Stimulated activated naive CD4-positive, alpha-beta T cell treated with Interleukin-2 at 50 U/mL for 16 hours (primary cell): ENCODE measurements around the gene NPY2R.

Experiments
- DNase-seq: peaks from one replicate; lab custom pipeline; 2025; lab: John Stamatoyannopoulos, UW

The NPY2R gene, protein sequence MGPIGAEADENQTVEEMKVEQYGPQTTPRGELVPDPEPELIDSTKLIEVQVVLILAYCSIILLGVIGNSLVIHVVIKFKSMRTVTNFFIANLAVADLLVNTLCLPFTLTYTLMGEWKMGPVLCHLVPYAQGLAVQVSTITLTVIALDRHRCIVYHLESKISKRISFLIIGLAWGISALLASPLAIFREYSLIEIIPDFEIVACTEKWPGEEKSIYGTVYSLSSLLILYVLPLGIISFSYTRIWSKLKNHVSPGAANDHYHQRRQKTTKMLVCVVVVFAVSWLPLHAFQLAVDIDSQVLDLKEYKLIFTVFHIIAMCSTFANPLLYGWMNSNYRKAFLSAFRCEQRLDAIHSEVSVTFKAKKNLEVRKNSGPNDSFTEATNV

DNA sequence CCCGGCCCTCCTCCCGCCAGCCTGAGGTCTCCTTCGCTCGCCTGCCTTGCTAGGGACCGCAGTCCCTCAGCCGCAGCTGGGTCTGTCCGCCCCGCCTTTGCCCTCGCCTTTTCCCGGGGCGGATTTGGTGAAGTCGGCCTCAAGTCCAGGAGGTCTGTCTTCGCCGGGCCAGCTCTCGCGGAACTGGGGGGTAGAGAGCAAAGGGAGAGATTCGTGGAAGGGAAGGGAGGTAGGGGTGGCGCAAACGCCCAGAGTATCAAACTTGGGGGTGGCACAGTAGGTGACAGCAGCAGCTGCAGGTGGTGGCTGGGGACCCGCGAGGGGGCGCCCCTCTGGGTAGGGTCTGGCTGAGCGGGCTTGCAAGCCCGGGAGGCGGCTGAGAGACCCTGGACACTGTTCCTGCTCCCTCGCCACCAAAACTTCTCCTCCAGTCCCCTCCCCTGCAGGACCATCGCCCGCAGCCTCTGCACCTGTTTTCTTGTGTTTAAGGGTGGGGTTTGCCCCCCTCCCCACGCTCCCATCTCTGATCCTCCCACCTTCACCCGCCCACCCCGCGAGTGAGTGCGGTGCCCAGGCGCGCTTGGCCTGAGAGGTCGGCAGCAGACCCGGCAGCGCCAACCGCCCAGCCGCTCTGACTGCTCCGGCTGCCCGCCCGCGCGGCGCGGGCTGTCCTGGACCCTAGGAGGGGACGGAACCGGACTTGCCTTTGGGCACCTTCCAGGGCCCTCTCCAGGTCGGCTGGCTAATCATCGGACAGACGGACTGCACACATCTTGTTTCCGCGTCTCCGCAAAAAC is at the start of gene NPY2R:
Gene NPY2R, plus strand, starts transcription at position 379 of the 797 bp plus-strand sequence. CDS start 5,304 bp downstream, outside the sequence.
- no peak for DNase-seq

DNA sequence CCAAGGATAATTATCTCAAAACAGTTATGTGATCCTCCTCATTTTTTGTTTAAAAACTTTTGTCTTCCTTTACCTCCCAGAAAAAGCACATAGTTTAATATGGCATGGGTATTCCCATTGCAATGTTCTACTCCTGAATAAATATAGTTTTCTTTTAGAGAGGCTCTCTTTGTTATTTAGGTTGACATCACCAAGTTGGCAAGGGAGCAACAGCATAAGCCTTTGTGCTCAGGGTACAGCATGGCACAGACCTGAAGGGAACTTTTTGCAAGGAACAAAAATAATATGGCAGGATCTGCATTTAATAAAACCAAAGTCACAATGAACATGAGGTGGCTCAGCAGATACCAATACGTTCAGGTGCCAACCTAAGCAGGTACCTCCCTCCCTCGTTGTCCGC is 47.1 kb upstream of the NPY2R start:
- DNase-seq, result no peak

DNA sequence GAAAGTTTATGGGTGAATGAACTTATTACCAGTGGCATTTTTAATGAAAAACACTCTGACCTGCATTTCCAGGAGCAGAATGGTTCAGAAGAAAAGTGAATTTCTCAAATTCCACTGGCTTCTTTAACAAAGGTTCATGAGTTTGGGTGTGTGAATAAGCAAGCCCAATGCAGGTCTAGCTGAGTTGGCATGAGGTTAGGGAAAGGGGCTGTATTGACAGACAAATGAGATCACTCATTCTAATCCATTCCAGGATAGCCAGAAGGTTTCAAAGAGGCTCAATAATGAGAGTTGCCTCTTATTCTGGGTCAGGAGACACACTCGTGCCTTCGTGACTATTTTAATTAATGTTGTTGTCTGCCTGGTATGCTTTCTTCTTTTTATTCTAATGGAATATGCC is 43.7 kb upstream of the NPY2R start:
- no peak for DNase-seq

DNA sequence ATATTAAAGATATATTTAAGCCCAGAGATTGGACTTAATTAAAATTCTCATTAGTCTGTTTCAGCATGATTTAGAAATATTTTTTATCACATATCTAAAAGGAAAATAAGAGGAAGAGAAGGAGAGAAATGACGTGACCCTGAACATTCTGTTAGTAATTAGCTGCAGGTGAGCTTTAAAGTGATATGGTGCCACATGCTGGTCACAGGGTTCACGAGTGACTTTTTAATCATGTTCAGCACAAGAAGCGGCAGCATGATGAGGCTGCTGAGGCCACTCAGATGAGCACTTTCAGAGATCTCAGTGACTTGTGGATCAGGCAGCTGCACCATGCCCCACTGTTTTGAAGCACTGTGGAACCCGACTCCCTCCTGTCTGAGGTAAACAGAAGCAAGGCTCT is 37.9 kb upstream of the NPY2R start:
- no peak for DNase-seq

DNA sequence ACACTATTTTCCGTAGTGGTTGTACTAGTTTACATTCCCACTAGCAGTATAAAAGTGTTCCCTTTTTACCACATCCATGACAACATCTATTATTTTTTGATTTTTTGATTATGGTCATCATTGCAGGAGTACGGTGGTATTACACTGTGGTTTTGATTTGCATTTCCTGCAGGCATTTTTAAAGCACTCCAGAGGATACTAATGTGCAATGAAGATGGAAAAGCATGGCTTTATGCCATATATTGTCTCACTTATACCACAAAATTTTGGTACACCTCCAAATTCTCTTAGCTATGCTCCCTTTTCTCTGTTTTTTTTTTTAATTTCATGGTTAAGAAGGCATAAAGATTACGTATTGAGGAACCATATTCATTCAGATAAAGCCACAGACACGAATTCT is 35.1 kb upstream of the NPY2R start:
- DNase-seq, result no peak

DNA sequence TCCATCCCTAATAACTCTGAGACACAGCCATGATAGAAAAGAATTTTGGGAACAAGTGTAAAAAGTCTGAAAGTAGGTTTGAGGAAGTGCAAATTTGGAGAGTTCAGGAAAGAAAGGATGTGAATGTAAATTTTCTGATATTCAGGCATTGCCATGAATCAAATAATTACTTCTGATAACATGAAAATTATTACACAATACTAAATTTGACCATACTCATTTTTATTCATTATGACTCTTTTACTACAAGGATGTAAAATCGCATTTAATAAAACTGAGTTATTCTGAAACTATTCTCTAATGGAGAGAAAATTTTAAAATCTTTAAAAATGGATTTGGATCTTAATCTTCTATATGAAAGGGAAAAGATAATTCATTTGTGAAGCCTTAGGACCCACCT is 33.8 kb upstream of the NPY2R start:
- no peak for DNase-seq

DNA sequence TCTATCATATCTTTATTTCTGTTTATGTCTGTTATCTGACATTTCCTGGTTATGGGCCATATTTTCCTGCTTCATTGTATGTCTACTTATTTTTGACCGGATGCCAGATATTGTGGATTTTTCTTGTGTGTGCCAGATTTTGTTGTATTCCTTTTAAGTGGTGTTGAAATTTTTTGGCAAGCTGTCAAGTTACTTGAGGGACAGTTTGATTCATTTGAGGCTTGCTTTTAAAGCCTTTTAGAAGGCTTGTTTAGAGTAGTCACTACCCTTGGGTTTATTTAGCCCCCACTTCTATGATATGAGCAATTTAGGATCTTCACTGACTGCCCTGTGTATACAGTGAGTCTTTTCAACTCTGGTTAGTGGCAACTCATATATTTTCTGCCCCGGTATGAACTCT is 29.2 kb upstream of the NPY2R start:
- DNase-seq, result no peak

DNA sequence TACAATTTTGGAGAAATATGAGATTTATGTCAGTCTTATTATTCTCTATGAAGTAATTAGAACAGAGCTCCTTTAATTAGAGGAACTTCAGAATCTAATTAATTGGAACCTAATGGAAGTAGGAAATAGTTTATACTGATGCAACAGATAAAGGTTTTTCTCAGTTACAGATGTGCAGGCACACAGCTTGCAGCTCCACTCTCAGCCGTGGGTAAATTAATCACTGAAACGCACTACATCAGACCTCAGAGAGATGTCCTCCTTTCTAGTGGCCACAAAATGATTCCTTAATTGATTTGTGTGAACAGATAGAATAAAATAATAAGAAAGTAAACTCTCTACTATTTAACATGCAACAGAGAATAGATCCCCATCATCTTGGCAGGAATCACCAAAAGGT is 21.5 kb upstream of the NPY2R start:
- no peak for DNase-seq

DNA sequence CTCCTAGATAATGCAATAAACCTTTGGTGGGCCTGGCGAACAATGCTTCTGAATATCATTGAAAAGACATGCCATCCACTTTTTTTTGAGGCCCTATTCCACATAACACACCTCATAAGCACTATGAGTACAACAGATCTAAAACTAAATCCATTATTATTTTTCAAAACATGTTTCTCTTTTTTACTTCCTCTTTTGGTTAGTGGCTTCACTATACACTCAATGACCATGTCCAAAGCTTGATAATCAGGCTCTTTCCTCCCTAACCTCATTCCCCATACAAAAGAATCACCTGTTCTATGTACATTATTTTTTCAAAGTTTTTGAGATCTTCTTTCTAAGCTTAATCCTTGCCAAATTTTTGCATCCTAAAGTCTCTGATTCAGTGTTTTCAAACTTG is 20.4 kb upstream of the NPY2R start:
- DNase-seq, result no peak

DNA sequence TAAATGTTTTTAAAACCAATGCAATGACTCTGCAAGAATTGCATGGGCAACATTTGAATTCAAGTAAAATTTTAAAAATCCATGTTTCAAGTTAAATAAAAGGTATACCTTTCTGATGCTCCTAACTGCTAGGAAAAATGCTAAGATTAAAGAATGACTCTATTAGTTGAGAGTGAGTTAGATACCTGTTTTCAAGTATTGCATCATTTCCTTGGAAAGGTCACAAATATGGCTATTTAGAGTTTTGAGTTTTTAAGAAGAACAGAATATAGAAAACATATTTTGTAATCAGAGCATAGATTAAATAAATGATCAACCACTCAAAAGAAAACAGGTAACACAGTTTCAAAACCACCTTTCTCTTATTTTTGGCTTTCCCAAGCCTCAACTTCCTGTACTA is 18.3 kb upstream of the NPY2R start:
- no peak for DNase-seq

DNA sequence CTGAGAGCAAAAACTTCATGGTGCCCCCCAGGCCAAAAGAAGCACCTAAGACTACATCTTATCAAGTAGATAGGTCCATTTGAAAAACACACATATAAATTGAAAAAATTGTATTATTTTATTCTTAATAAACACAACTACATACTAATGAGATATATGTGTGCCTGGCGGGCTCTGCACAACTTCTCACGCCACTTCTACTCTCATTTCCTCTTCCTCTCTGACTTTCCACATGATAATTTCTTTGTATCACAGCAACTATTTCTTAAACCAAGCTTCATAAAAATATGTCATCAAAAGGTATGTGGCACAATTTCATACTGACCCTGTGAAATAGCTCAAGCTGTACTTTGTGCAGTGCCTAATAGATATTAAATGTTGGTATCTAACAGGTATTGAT is 10.7 kb upstream of the NPY2R start:
- DNase-seq, result no peak

DNA sequence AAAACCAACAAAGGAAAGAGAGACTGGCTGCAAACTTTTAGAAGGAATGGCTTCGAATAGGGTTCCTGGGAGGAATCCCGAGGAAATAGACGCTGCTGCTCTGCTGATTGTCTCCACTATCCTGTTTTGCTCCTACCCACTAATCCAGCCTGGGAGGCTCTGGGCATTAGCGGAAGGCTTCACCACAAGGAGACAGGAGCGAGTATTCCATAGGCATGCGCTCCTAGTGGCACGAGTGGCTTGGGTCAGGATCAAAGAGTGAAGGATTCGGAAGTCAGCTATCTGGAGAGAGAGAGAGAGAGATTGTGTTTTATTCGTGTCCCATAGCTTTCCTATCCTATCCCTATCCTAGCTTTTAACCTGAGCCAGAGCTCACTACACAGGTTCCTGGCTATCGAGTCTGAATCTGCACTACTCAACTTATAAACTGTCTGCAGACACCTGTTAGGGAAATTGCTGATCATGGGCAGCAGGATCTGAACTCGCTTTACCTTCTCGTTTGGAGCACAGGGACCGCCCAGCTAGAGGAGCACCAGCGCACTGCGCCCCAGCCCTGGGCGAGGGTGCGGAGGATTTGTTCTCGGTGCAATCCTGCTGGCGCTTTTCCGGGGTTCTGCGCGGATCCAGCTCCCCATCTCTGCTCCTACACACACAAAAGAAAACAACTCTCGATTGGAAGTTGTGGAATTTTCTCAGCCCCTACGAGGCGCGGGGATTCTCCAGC is 740 bp upstream of the NPY2R start:
- no peak for DNase-seq

DNA sequence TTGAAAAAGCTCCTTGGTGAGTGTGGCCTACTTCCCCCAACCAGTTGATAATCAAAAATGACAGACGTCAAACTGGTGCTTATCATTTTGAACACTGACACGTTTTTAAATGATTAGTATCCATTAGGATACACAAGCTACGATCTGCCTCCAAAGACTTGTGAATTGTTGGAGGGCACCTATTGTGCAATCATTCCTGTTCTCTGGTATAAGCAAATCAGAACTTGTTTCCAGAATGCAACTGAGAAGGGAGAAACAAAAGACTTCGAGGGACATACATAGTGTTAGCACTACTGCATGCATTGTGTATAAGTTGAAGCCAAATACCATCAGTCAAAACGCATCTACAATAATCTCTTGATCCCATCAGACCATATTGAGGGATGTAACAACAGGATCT is 11.6 kb downstream of the NPY2R start:
- no peak for DNase-seq

DNA sequence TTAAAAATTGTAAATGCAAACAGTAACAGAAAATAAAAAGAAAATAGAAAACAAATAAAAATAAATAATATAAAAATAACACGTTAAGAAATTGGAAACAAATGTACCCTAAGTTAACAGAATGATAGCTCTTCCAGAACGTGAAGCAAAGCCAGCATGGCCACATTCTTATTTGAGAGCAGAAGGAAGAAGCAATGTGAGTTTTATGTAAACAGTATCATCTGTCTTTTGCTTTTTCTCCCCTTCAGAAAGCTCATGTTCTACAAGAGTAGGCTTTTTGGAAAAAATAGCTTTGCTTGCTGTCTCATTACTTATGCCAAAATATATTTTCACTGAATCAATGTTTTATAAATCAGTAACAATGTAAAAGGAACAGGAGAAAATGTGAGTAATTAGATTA is 18.7 kb downstream of the NPY2R start:
- no peak for DNase-seq

DNA sequence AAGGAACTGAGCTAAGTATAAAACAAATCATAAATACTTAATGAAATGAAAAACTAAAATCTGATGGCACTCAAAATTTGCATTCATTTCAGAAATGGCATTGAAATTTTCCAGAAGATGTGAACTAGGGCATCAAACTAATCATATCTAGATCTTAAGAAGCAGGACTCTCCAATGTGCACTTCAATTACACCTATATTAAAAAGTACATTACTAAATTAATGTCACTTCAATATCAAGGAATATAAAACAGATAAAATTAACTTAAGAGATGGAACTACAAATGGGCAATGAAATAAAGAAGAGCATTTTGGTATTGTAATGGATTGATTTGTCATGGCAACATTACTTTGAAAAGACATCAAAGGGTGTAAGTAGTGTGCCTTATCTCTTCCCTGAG is 20.3 kb downstream of the NPY2R start:
- DNase-seq, result no peak

DNA sequence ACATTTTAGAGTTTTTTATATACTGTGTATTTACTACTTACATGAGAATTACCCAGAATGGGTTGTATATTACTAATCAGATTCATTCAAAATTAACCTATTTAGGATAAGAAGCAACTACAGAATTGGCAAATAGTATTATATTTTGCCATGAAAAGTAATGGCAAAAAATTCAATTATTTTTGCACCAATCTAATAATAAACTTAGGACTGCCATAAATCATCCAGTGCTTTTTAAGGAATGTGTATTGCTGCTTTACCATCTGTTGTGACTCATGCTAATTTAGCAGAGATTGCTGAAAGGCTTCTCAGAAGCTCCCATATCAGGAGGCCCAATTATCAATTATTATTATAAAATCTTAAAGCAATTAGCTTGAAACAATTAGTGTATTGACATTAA is 24.0 kb downstream of the NPY2R start:
- DNase-seq, result no peak

DNA sequence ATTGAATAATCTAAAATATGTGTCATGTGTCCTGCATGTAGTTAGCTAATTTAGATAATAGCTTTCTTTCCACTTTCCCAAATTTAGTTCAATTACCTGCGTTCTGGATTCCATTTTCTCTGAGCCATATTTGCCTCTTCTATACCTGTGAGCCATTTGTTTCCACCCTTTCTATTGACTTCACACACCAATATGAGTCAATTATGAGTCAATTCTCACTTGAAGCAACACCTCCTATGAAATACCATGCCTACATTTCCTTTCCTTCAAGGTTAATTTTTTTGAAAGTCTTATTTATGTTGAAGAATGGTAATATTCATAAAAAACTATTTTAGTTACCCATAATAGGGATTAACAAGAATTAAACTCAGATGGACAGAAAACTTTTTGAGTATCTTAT is 25.8 kb downstream of the NPY2R start:
- no peak for DNase-seq

DNA sequence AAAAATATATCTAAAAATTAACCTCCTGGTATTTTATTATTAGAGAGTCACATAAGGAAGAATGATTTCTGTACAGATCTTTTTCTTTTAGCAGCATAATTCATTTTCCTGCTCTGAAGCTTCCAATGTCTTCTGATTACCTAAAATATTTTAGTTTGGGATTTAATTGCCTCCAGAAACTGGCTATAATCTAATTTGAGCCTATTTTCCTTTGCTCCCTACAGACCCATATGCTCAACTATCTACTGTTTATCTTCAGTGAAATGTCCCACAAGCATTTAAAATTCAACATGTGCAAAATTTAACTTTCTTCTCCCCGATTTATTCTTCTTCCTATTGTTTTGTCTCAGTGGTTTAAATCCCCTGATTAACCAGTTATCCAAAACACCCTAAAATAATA is 29.1 kb downstream of the NPY2R start:
- DNase-seq, result no peak

DNA sequence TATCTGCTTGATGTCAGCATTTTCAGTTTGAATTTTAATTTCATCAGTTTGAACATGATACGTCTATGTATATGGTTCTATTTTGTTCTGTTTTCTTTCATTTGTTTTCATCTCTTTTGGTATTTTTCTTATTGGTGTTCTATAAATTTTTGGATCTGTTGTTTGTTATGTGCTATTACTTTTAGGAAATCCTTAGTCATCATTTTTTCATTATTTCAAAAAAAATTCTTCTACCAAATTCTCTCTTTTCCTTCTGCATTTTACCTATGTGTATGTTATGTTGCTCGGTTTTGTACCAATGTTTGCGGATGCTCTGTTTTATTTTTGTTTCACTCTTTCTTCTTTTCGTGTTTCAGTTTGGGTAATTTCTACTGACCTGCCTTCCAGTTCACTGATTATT is 32.8 kb downstream of the NPY2R start:
- no peak for DNase-seq

DNA sequence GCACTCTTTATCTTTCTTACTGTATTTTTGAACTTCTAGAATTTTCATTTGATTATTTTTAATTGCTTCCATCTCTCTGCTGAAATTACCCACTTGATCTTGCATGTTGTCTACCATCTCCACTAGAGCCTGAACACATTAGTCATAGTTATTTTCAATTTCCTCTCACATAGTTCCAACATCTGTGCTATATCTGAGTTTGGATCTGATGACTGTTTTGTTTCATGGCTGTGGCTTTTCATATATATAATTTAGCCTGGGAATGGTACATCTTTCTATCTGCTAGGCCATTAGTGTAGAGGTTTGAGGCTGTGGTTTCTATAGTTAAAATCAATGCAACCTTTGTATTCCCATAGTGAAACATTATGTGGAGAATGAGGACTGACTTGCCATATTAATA is 33.2 kb downstream of the NPY2R start:
- no peak for DNase-seq

DNA sequence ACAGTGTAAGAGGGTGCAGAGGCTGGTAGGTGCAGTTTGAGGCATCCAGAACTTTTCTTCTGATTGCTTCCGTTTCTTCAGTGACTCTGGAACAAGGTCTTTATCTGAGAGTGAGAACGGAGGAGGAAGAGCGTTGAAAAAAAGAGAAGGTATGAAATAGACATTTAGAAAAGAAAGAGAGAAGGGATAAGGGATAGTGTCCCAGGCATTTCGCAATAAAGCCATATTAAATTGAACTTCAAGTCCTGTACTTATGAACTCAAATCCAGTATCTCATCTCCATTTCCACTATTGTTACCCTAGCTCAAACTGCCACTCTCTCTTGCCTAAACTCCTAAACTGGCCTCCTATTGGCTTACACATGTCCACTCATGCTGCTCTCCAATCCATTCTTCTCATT is 36.7 kb downstream of the NPY2R start:
- DNase-seq, result no peak

DNA sequence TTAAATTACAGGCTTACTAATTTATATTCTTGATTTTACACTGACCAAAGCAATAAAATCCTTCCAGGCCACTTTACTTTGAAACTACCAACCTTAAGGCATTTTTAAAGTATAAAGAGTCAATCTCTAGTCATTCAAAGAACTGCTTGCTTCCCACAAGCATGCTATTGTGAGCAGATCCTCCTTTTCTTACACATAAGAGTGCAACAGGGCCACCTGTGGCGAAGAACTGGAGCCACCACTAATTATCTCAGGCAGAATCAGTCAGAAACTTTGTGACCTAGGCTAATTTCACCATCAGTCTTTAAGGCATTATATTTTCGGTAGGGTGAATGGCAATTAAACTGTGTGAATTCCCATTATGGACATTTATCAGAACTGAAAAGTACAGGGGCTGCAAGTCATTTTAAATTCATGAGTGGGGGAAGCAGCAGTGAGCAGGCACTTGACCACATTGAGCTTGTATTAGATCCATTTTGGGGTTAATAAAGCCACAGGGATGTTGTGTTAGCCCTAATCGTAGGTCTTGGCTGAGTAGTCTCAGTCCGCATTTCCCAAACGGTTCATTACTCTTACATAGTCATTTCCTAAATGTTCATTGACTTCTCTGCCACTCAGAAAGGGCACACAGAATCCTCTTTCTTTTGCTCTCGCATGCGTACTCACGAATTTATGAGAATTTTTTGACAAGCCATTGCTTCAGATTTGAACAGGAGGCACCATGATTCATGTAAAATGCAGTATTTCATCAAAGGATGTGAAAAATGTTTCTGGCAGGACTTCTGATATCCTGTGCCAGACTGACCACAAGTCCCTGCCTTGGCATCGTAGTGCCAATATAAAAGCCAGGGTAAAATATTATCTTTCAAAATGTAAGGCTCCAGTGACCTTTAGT is 39.8 kb downstream of the NPY2R start:
- DNase-seq, result no peak
